PFSK-1 (cell line): ENCODE measurements around the gene LGALS7.

Source experiments
- REST ChIP-seq, 2 experiments: IDR thresholded peaks; 2 replicates each; pipeline versions ENCODE4 v1.6.1 to v1.8.0; 2011 to 2012; ENCODE audit warnings: low read depth in 2 of 2, low read length in 2 of 2, control low read depth in 1 of 2, inconsistent platforms in 1 of 2, mild to moderate bottlenecking in 1 of 2, moderate library complexity in 1 of 2; ENCODE audit not compliant: insufficient read depth in 1 of 2
- SIN3A ChIP-seq: IDR thresholded peaks from 2 replicates; pipeline ENCODE4 v1.6.1; 2012; ENCODE audit warnings: mild to moderate bottlenecking, low read length, moderate library complexity, borderline replicate concordance; ENCODE audit not compliant: insufficient read depth

DNA sequence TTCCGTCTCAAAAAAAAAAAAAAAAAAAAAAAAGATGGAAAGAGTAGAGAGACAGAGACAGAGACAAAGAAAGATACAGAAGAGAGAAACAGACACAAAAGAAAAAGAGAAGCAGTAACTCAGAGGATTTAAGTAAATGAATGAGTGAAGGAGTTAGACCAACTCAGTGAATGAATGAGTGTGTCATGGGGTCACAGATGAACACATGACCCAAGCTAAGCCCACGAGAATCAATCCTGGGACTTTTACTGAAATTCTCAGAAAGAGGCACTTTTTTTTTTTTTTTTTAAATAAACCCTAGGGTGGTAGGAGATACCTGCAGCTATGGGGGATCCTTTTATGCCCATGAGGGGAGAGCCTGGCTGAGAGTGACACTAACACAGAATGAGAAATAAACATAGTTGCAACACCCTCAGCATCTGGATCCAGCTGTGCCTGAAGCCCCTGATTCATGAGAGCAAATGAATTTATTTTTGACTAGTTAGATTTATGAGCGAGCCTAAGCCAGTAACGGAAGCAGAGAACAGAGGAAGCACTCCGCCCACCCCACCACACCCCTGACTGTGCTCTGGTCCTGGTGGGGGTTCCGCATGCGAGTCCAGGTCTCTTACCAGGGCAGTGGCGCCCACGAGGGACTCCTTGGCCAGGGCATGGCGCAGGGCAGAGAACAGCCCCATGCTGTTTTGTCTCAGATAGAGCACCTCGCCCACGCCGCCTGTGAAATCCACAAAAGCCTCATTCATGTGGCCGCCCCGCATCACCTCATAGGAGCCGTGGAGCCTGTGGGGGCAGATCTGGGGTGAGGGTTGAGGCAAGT lies 33.7 kb downstream of the LGALS7 start:
- TF ChIP-seq SIN3A (no peak), REST (IDR thresholded peaks at IDR 0.05; ENCODE audit: insufficient read depth in 1 of 2, low read depth in 2 of 2, low read length in 2 of 2) (no peak)
